ENCODE measurements around the gene F12. TPM values are rescaled to one million over a fixed set of nuclear protein-coding genes. Genes with fewer than 3 reads are reported as not detected.
A peak's percentile ranks its signal among the peaks of the same experiment; 100 is the strongest.

Gene F12
- total RNA-seq, 1 experiment from 2014 or later: 30.0 TPM

DNA sequence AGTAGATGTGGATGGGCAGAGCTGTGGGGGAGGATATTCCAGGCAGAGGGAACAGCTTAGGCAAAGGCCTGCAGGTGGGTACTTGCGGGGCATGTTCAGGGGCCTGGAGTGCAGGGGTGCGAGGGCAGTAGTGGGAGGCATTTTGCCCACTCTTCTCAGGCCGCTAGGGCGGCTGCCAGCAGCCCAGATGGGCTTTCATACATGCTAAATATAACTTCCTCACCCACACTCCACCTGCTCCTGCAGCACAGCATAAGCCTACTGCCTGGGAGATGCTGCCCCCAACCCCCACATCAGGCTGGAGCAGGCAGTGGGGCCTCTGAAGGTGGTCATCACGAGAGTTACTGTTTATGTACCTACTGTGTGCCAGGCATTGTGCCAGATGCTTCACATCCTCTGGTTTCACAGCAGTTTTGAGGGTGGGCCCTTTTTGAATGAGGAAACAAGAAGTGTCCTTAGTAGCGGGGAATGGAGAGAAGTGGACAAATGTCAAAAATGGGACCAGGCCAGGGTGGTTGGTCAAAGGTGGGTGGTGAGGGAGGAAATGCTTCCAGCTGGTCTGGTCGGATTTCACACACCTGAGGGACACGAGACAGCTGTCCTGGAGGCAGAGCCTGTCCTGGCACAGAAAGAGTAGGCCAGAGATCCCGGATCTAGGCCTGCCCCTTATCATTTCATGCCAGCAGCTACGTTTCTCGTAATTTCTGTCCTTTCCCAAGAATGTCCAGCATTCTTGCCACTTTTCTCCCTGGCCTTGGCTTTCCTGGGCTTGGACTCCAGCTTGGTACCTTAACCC lies 39.5 kb downstream of the F12 start:
- Histone ChIP-seq H4K20me1 (ENCODE audit: insufficient read depth) (no peaks in the 10 kb centered on the region), H3K4me2 (ENCODE audit: low read length) (peak overlapping the region; percentile 97), H3K27ac (ENCODE audit: low read depth, low read length) (peak overlapping the region; percentile 54), H3K9me2 (ENCODE audit: insufficient read depth) (no peaks in the 10 kb centered on the region), H3K4me3 (replicated peaks in 1 of 2; ENCODE audit: low read depth in 1 of 2, low read length in 2 of 2) (peak overlapping the region; percentile 28 to 74), H3K79me2 (ENCODE audit: insufficient read depth, low read length) (no peaks in the 10 kb centered on the region), H3K27me3 (ENCODE audit: insufficient read depth, low read length) (no peaks in the 10 kb centered on the region), H3K9ac (ENCODE audit: low read length) (peak overlapping the region; percentile 58), H2AFZ (ENCODE audit: low read depth, low read length, poor library complexity, severe bottlenecking) (peak overlapping the region; percentile 68), H3K36me3 (ENCODE audit: control insufficient read depth in 1 of 2, insufficient read depth in 2 of 2, low read length in 2 of 2) (no peaks in the 10 kb centered on the region), H3K9me3 (ENCODE audit: control insufficient read depth in 1 of 2, insufficient read depth in 1 of 2, low read depth in 1 of 2, low read length in 2 of 2) (no peaks in the 10 kb centered on the region), H3K4me1 (ENCODE audit: control insufficient read depth in 1 of 2, insufficient read depth in 2 of 2, low read length in 2 of 2) (peaks cover 22 to 48% of the 10 kb centered on the region in 2 experiments)
- RAD21 ChIA-PET (ENCODE audit: low non-redundant PET in 1 of 2, low total read pairs in 2 of 2, uncharacterized antibody in 2 of 2, unreplicated experiment in 2 of 2): interaction anchor here (0.7 to 1.8 kb wide), 7 partner anchors 19 to 137 kb away, joined by 3 to 8 read pairs (median 4); no protein-coding TSS in a partner anchor
- CTCF ChIA-PET: interaction anchor here (0.8 to 3.3 kb wide), 26 partner anchors 8 to 256 kb away, joined by 3 to 50 read pairs (median 7); partner anchors contain the start of genes LMAN2, MXD3, PDLIM7 and RGS14
- intact Hi-C loops (cut with micrococcal nuclease): loop anchor here (1.0 kb wide), 1 partner anchor 34 kb away; no protein-coding TSS in a partner anchor
- POLR2A ChIA-PET: interaction anchor here (0.9 to 2.4 kb wide), 9 partner anchors 9 to 60 kb away, joined by 3 to 9 read pairs (median 4); partner anchors contain the start of genes LMAN2 and MXD3
- BruUV-seq (replicated peaks): no TSS peak
- ATAC-seq (no peak), DNase-seq (ENCODE audit: low read depth, low spot score) (no peak)
- TF ChIP-seq FOSL1 (IDR thresholded peaks at IDR 0.05; ENCODE audit: low read depth) (no peak), ZNF274 (IDR thresholded peaks at IDR 0.05; ENCODE audit: low read depth, low read length) (no peak), EZH2 (IDR thresholded peaks at IDR 0.05) (no peak), TCF7L2 (IDR thresholded peaks at IDR 0.05; ENCODE audit: borderline replicate concordance, extremely low read depth, insufficient read depth, insufficient read length) (no peak)

GRCh38 chr5:177368869-177369644 lies 40.3 kb downstream of the F12 start:
- no peak for DNase-seq (ENCODE audit: low read depth, low spot score)
- Histone ChIP-seq H4K20me1 (ENCODE audit: insufficient read depth) (no peaks in the 10 kb centered on the region), H3K4me3 (replicated peaks in 1 of 2; ENCODE audit: low read depth in 1 of 2, low read length in 2 of 2) (no peak overlapping the region), H3K4me2 (ENCODE audit: low read length) (no peak overlapping the region), H3K36me3 (ENCODE audit: control insufficient read depth in 1 of 2, insufficient read depth in 2 of 2, low read length in 2 of 2) (no peaks in the 10 kb centered on the region), H3K9me3 (ENCODE audit: control insufficient read depth in 1 of 2, insufficient read depth in 1 of 2, low read depth in 1 of 2, low read length in 2 of 2) (no peaks in the 10 kb centered on the region), H3K27me3 (ENCODE audit: insufficient read depth, low read length) (no peaks in the 10 kb centered on the region), H3K9me2 (ENCODE audit: insufficient read depth) (no peaks in the 10 kb centered on the region), H3K9ac (ENCODE audit: low read length) (no peak overlapping the region), H3K4me1 (ENCODE audit: control insufficient read depth in 1 of 2, insufficient read depth in 2 of 2, low read length in 2 of 2) (peaks cover 22 to 48% of the 10 kb centered on the region in 2 experiments), H3K27ac (ENCODE audit: low read depth, low read length) (peak overlapping the region; percentile 16; the same call in 1 of the 2 replicates), H3K79me2 (ENCODE audit: insufficient read depth, low read length) (no peaks in the 10 kb centered on the region), H2AFZ (ENCODE audit: low read depth, low read length, poor library complexity, severe bottlenecking) (no peak overlapping the region)
- intact Hi-C loops (cut with micrococcal nuclease): no loop called here
- ChIA-PET POLR2A (interaction anchor here (1.0 to 1.4 kb wide), 2 partner anchors 11 to 17 kb away, joined by 3 to 4 read pairs; no protein-coding TSS in a partner anchor), CTCF (interaction anchor here (0.7 to 3.3 kb wide), 12 partner anchors 8 to 255 kb away, joined by 3 to 50 read pairs (median 6); partner anchors contain the start of gene LMAN2), RAD21 (ENCODE audit: low non-redundant PET in 1 of 2, low total read pairs in 2 of 2, uncharacterized antibody in 2 of 2, unreplicated experiment in 2 of 2) (no interaction called here)
- no peak for TF ChIP-seq ZFX (IDR thresholded peaks at IDR 0.05)
- TF ChIP-seq, protein P1, sequence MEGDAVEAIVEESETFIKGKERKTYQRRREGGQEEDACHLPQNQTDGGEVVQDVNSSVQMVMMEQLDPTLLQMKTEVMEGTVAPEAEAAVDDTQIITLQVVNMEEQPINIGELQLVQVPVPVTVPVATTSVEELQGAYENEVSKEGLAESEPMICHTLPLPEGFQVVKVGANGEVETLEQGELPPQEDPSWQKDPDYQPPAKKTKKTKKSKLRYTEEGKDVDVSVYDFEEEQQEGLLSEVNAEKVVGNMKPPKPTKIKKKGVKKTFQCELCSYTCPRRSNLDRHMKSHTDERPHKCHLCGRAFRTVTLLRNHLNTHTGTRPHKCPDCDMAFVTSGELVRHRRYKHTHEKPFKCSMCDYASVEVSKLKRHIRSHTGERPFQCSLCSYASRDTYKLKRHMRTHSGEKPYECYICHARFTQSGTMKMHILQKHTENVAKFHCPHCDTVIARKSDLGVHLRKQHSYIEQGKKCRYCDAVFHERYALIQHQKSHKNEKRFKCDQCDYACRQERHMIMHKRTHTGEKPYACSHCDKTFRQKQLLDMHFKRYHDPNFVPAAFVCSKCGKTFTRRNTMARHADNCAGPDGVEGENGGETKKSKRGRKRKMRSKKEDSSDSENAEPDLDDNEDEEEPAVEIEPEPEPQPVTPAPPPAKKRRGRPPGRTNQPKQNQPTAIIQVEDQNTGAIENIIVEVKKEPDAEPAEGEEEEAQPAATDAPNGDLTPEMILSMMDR (IDR thresholded peaks at IDR 0.05 in 2 of 3, conservative IDR thresholded peaks at IDR 0.05 in 1 of 3; ENCODE audit: borderline replicate concordance in 1 of 3, insufficient read depth in 1 of 3, low read depth in 2 of 3, low read length in 2 of 3): peak in 2 of 3 experiments; percentile 82 to 84; a peak in 4 of 6 replicates
- ATAC-seq: no peak
- BruUV-seq (replicated peaks): no TSS peak
